Bronchial epithelial cell (primary cell): ENCODE measurements around the gene H2AZ2. TPM values are rescaled to one million over a fixed set of nuclear protein-coding genes. Genes with fewer than 3 reads are reported as not detected.
A peak's percentile ranks its signal among the peaks of the same experiment; 100 is the strongest.
"Not testable (repeated sequence)": the region's sequence is repeated elsewhere in the genome, so short reads cannot be mapped to it uniquely, and the experiment has no call there.

ENCODE experiments used
- DNase-seq: peaks from one replicate; pipeline ENCODE4 v3.0.0-alpha.2; 2010; ENCODE audit warnings: low read depth
- FAIRE-seq: peaks from 2 replicates; lab custom pipeline; 2011; peaks lifted over from hg19 to GRCh38; lab: Jason Lieb, UNC
- H3K27me3 ChIP-seq: 2 replicates; pipeline ENCODE4 v1.5.1; 2011; ENCODE audit warnings: low read length; ENCODE audit not compliant: control insufficient read depth, insufficient read depth
- H3K36me3 ChIP-seq: 2 replicates; pipeline ENCODE4 v1.5.1; 2011; ENCODE audit warnings: low read length; ENCODE audit not compliant: control insufficient read depth, insufficient read depth
- H3K4me3 ChIP-seq: 2 replicates; pipeline ENCODE4 v1.5.1; 2011; ENCODE audit warnings: mild to moderate bottlenecking, low read depth, low read length, control low read depth
- total RNA-seq: library from RNA; depleted of rRNA; stranded (reverse); fragments of >200 nt; gene quantifications from 2 replicates; pipeline ENCODE4 v1.2.1, GENCODE V29; 2014
- TF ChIP-seq, protein P1 (sequence below): IDR thresholded peaks from 2 replicates; pipeline ENCODE4 v1.5.1; 2011; ENCODE audit warnings: mild to moderate bottlenecking, moderate library complexity, low read length, control low read depth, inconsistent platforms; ENCODE audit not compliant: insufficient read depth, severe bottlenecking

H2AZ2 gene
- total RNA-seq, 1 donor from 2014 or later, result 140 TPM

DNA sequence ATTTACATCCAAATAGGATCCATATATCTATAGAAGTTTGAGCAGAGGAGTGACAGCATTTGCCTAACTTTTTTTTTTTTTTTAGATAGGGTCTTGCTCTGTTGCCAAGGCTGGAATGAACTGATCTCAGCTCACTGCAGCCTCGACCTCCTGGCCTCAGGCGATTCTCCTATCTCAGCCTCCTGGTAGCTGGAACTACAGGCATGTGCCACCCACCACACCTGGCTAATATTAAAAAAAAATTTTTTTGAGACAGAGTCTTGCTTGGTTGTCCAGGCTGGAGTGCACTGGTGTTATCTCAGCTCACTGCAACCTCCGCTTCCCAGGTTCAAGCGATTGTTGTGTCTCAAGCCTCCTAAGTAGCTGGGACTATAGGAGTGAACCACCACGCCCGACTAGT lies 36.3 kb downstream of the H2AZ2 start:
- FAIRE-seq (no peak), DNase-seq (no peak)
- no peaks in the 10 kb centered on the region for H3K36me3 ChIP-seq
- H3K27me3 ChIP-seq, result no peaks in the 10 kb centered on the region
- H3K4me3 ChIP-seq, result no peak overlapping the region
- TF ChIP-seq, protein P1, sequence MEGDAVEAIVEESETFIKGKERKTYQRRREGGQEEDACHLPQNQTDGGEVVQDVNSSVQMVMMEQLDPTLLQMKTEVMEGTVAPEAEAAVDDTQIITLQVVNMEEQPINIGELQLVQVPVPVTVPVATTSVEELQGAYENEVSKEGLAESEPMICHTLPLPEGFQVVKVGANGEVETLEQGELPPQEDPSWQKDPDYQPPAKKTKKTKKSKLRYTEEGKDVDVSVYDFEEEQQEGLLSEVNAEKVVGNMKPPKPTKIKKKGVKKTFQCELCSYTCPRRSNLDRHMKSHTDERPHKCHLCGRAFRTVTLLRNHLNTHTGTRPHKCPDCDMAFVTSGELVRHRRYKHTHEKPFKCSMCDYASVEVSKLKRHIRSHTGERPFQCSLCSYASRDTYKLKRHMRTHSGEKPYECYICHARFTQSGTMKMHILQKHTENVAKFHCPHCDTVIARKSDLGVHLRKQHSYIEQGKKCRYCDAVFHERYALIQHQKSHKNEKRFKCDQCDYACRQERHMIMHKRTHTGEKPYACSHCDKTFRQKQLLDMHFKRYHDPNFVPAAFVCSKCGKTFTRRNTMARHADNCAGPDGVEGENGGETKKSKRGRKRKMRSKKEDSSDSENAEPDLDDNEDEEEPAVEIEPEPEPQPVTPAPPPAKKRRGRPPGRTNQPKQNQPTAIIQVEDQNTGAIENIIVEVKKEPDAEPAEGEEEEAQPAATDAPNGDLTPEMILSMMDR, result no peak

DNA sequence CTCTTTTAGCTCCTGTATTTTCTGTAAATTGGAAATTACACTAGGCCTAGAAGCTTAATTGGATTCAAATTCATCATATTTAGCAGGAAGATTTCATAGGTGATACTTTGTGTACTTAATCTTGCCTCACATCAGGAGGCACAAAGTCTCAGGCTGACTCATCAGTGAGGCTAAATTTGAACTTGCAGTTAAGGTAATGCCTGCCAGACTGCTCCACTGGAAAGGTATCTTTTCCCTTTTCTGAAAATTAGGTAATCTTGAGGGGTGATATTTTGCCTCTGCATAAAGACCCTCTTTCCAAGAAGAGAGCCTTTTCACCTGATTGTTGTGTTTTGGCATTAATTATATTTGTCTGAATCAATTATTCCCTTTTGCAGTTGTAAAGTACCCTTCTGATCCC lies 36.8 kb downstream of the H2AZ2 start:
- Histone ChIP-seq H3K36me3 (no peaks in the 10 kb centered on the region), H3K27me3 (no peaks in the 10 kb centered on the region), H3K4me3 (no peak overlapping the region)
- FAIRE-seq (no peak), DNase-seq (peak; percentile 81)
- TF ChIP-seq, protein P1, result no peak

DNA sequence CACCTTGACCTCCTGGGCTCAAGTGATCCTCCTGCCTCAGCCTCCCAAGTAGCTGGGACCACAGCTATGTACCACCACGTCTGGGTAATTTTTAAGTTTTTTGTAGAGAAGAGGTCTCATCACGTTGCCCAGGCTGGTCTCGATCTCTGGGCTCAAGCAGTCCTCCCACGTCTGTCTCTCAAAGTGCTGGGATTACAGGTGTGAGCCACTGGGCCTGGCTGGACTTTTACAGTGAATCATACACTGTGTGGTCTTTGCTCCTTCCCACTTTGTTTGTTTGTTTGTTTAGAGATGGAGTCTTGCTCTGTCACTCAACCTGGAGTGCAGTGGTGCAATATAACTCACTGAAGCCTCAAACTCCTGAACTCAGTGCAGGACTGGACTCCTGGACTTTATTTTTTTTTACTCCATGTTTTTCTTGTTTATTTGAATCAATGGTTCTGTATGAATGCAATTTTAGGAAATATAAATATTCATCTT lies 38.9 kb downstream of the H2AZ2 start:
- no peaks in the 10 kb centered on the region for H3K36me3 ChIP-seq
- H3K4me3 ChIP-seq, result no peak overlapping the region
- no peaks in the 10 kb centered on the region for H3K27me3 ChIP-seq
- FAIRE-seq (no peak), DNase-seq (no peak)
- TF ChIP-seq, protein P1, result no peak

DNA sequence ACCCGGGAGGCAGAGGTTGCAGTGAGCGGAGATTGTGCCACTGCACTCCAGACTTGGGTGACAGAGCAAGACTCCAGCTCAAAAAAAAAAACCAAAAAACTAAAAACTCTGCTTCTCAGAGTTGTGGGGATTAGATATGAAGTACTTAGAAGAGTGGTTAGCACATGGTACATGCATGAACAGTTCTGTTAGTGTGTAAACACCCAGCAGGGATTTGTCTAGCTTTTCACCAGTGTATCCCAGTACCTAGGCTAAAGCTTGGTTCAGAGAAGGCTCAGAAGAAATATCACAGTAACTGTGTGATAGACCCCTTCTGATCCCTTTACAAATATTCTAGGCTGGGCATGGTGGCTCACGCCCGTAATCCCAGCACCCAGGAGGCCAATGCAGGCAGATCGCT lies 41.9 kb downstream of the H2AZ2 start:
- H3K27me3 ChIP-seq, result no peaks in the 10 kb centered on the region
- TF ChIP-seq, protein P1, result no peak
- peaks cover 9% of the 10 kb centered on the region for H3K36me3 ChIP-seq
- no peak overlapping the region for H3K4me3 ChIP-seq
- DNase-seq (no peak), FAIRE-seq (no peak)

DNA sequence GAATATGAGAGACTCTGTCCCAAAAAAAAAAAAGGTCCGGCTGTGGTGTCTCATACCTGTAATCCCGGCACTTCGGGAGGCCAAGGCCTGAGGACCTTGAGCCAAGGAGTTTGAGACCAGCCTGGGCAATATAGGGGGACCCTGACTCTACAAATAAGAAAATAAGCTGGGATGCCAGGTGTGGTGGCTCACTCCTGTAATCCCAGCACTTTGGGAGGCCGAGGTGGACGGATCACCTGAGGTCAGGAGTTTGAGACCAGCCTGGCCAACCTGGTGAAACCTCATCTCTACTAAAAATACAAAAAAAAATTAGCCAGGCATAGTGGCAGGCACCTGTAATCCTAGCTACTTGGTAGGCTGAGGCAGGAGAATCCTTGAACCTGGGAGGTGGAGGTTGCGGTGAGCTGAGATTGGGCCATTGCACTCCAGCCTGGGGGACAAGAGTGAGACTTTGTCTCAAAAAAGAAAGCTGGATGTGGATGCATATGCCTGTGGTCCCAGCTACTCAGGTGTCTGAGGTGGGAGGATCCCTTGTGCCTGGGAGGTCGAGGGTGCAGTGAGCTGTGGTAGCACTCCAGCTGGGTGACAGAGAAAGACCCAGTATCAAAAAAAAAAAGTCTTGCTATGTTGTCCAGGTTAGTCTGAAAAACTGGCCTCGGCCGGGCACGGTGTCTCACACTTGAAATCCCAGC lies 43.9 kb downstream of the H2AZ2 start:
- not testable (repeated sequence) for H3K27me3 ChIP-seq, DNase-seq, FAIRE-seq, H3K4me3 ChIP-seq
- H3K36me3 ChIP-seq, result peaks cover 18% of the 10 kb centered on the region

DNA sequence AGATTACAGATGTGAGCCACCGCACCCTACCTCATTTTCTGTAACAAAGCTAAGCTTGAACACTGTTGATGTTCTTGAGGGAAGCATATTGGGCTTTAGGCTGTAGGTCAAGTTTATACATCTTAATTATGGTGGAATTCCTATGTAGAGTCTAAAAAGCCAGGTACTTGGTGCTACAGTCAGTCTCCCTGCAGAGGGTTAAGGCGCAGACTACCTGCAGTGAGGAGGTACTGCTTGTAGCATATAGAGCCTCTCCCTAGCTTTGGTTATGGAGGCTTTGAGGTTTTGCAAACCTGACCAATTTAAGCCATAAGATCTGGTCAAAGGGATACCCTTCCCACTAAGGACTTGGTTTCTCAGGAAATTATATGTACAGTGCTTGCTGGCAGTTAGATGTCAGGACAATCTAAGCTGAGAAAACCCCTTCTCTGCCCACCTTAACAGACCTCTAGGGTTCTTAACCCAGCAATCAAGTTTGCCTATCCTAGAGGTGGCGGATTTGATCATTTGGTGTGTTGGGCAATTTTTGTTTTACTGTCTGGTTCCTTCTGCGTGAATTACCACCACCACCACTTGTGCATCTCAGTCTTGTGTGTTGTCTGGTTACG lies 45.4 kb downstream of the H2AZ2 start:
- TF ChIP-seq, protein P1, result no peak
- DNase-seq (no peak), FAIRE-seq (no peak)
- no peaks in the 10 kb centered on the region for H3K27me3 ChIP-seq
- H3K36me3 ChIP-seq, result peaks cover 23% of the 10 kb centered on the region
- H3K4me3 ChIP-seq, result no peak overlapping the region
